KOPT-K1 (cell line): Measurements from ENCODE around the gene TSPEAR.
"Not testable (repeated sequence)": the region's sequence is repeated elsewhere in the genome, so short reads cannot be mapped to it uniquely, and the experiment has no call there.

ENCODE experiments used
- H3K27ac ChIP-seq: fragments of 200-600 bp; sonication (generic); 2 replicates; pipeline ENCODE4 v1.5.1; 2016; ENCODE audit warnings: antibody characterized with exemption, mild to moderate bottlenecking, low read depth, low read length; ENCODE audit not compliant: poor library complexity, severe bottlenecking
- H3K36me3 ChIP-seq: fragments of 200-600 bp; sonication (generic); 2 replicates; pipeline ENCODE4 v1.5.1; 2017; ENCODE audit warnings: antibody characterized with exemption, mild to moderate bottlenecking, low read length, moderate library complexity; ENCODE audit not compliant: insufficient read depth
- H3K9me3 ChIP-seq: fragments of 200-600 bp; sonication (generic); 2 replicates; pipeline ENCODE4 v1.5.1; 2017; ENCODE audit warnings: antibody characterized with exemption, low read length, mild to moderate bottlenecking; ENCODE audit not compliant: insufficient read depth, poor library complexity, severe bottlenecking

Gene TSPEAR

DNA sequence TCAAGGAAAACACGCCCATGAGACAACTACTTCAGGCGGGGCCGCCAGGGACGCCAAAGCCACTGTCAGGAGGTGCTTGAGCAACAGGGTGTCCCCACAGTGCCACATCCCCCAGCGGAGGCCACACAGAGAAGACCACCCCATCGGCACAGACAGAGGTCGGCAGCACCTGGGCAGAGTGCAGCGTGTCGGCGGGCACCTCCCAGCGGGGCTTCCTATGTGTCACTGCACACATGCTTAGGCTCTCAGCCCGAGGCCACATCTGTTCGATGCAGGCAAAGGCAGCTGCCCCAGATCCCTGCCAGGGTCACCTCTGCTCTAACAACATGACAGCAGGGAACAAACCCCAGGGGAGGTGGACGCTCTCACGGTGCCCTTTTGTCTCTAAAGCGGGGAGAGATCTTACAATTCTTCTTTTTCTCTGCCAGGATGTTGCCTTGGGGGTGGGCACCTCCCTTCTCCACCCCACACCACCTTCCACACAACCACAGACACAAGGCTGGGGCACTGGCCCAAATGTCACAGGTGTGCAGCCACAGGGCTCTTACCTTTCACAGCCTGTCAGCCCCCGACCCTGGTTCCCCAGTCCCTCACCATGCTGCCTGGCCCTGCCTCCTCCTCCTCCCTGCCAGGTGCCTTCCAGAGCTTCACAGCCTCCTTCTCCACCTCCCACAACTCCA, 95.3 kb downstream of the TSPEAR start:
- Histone ChIP-seq H3K36me3 (no peaks in the 10 kb centered on the region), H3K27ac (no peak overlapping the region)

DNA sequence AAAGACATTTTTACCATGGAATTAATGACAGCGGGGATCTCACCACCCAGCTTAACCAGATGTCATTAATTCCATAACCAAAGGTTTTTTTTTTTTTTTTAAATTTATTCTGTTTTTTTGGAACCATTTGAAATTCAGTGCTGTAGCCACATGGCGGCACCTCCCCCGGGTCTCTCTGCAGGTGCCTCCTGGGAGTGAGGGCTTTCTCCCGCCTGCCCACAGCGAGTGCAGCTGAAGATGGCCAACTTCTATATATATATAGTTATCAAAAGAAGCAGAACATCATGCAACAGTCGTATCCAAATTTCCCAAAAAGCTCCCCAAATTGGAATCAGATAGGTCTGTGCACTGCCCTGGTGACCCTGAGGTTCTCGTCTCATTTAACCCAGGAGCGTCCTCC, 95.9 kb downstream of the TSPEAR start:
- Histone ChIP-seq H3K36me3 (no peaks in the 10 kb centered on the region), H3K27ac (no peak overlapping the region), H3K9me3 (peaks cover 26% of the 10 kb centered on the region)

More for the DNA sequence above, 95.3 kb downstream of the TSPEAR start:
- peaks cover 21% of the 10 kb centered on the region for H3K9me3 ChIP-seq

DNA sequence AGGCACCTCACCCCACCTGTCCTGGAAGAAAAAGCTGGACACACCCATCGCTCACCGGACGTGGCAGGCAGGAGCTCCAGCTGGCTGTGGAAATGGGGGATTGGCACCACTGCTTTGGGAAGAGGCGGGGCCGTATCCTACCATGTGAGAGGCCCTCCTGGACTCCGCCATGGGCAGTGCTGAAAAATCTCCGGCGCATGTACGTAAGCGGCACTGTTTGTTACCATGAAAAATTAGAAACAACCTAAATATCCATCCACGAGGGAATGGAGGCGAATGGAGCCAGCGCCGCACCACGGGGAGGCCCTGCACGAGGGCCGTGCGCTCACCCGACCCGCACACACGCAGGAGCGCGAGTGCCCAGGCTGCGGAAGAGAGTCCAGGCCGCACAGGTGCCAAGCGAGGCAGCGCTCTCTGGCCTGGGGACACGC, 96.4 kb downstream of the TSPEAR start:
- Histone ChIP-seq H3K36me3 (no peaks in the 10 kb centered on the region), H3K27ac (no peak overlapping the region), H3K9me3 (peaks cover 30% of the 10 kb centered on the region)

DNA sequence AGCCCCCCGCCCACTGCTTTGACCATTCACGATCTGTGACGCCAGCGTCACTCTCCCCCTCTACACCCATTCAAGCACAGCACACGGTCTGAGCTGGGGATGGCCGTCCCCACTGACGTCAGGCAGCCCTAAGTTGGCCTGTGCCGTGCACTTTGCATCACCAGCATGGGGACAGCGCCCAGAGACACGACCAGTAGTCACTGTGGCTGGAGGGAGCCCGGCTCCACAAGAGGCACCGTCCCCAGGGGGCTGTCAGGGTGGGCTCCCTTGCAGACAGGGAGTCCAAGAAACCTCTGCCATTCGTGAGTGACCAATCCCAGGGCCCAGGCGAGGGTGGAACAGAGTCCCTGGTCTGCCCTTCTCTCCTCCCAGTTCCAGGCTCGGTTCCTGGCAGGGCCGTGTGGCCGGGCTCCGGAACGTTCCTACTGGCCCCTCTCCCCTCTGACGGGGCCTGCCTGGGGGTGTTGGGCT, 97.2 kb downstream of the TSPEAR start:
- Histone ChIP-seq H3K27ac (no peak overlapping the region), H3K36me3 (no peaks in the 10 kb centered on the region), H3K9me3 (peaks cover 29% of the 10 kb centered on the region)

DNA sequence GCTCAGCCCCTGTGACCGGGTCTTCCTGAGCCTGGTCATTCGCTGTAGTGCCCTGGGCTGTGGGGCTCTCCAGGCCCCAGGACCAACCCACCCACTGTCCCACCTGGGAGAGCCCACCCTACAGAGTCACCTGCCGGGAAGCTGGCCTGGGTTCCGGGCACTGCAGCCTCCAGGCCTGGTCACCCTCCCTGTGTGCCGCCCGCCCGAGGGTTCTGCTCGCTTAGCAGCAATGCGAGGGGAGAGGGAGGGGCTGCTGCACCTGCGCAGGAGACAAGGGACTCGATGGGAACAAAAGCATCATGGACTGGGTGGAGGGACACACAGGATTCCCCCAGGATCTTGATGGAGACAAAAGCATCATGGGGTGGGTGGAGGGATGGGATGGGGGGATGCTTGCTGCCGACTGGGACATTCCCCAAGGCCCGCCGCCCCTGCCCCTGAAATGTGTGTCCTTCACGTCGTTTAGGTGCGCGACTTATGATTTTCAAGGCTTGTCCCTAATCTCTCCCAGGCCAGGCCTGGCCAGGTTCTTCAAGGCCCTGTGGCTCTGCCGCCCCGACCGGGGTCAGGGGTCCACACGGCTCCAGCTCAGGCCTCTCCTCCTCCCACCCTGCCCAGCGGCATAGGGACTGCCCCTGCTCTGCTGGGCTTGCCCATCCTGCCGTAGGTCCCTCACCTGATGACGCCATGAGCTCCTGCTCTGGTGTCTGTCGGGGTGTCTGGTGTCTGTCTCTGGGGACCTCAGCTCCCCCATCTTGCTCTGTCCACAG, 97.8 kb downstream of the TSPEAR start:
- no peak overlapping the region for H3K27ac ChIP-seq
- H3K9me3 ChIP-seq: peaks cover 33% of the 10 kb centered on the region
- no peaks in the 10 kb centered on the region for H3K36me3 ChIP-seq

DNA sequence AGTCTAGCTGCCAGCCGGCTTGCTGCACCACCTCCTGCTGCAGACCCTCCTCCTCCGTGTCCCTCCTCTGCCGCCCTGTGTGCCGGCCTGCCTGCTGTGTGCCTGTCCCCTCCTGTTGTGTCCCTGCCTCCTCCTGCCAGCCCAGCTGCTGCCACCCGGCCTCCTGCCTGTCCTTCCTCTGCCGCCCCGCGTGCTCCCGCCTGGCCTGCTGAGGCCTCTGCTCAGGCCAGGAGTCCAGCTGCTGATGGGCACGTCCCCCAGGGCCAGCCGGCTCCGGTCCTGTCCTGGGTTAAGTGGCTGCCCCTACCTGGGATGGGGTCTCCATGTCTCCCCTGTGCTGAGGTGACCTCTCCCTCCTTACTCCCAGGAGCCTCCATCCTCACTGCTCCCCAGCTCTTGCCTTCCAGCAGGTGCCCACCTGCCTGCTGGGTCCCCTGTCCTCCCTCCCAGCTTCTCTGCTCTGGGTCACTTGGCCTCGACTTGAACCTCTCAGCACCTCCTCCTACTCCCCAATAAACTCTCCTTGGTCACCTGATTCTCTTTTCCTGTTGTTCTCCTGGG, 98.6 kb downstream of the TSPEAR start:
- no peaks in the 10 kb centered on the region for H3K36me3 ChIP-seq
- no peak overlapping the region for H3K27ac ChIP-seq
- H3K9me3 ChIP-seq: peaks cover 33% of the 10 kb centered on the region

DNA sequence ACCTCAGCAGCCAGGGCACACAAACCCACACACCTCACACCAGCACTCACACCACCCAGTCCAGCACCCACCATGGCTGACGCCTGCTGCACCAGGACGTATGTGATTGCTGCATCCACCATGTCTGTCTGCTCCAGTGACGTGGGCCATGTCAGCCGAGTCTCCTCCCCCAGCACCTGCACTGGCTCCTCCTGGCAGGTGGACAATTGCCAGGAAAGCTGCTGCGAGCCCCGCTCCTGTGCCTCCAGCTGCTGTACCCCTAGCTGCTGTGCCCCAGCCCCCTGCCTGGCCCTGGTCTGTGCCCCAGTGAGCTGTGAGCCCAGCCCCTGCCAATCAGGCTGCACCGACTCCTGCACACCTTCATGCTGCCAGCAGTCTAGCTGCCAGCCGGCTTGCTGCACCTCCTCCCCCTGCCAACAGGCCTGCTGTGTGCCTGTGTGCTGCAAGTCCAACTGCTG, 99.3 kb downstream of the TSPEAR start, which contains the start of gene KRTAP10-8:
Gene KRTAP10-8, plus strand, starts transcription at position 51 of the 458 bp plus-strand sequence. Its CDS starts 22 bp downstream, at position 73.
- Histone ChIP-seq H3K27ac (no peak within 1 kb of the TSS), H3K9me3 (peaks cover 33% of the 10 kb centered on the region), H3K36me3 (no peaks in the 10 kb centered on the region)

DNA sequence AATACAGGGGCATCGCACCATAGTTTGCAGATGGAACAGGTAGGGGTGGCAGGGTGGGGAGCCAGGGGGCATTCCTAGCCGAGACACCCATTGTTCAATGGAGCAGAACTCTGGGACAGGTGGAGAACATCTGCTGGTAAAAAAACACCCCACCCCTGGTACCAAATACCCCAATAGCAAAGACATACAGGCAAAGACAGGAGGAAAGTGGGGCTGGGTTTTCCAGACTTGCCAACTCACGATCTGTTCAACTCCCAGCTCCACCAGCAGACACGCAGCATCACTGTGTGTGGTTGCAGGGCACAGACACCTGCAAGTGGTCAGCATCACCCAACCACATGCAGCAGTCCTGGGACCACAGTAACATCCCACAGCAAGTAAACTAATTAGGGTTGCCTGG, 99.8 kb downstream of the TSPEAR start:
- no peak overlapping the region for H3K27ac ChIP-seq
- H3K9me3 ChIP-seq: peaks cover 33% of the 10 kb centered on the region
- H3K36me3 ChIP-seq: no peaks in the 10 kb centered on the region

DNA sequence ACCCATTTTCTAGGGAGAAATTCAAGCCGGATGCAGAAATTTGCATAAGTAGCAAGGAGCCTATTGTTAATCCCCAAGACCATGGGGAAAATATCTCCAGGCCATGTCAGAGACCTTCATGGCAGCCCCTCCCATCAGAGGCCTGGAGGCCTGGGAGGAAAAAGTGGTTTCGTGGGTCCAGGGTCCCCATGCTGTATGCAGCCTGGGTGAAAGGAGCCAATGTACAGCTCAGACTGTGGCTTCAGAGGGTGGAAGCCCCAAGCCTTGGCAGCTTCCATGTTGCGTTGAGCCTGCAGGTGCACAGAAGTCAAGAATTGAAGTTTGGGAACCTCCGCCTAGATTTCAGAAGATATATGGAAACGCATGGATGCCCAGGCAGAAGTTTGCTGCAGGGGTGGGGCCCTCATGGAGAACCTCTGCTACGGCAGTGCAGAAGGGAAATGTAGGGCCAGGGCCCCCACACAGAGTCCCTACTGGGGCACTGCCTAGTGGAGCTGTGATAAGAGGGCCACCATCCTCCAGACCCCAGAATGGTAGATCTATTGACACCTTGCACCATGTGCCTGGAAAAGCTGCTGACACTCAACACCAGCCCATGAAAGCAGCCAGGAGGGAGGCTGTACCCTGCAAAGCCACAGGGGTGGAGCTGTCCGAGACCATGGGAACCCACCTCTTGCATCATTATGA, 101.1 kb downstream of the TSPEAR start:
- not testable (repeated sequence) for H3K36me3 ChIP-seq, H3K27ac ChIP-seq
- H3K9me3 ChIP-seq: peaks cover 33% of the 10 kb centered on the region

DNA sequence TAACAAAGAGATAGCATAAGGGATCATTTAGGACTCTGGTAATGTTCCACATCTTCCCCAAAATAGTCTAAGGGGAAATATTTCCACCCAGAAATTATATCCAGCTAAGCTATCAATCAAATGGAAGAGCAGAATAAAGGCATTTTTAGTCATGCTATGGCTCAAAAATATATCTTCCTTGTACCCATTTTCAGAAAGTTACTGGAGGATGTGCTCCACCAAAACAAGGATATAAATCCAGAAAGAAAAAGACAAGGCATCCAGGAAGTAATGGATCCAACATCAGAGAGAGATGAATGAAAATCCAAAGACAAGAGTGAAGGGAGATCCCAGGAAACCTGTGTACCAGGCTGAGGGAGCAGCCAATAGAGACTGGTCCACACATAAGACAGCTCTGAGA, 102.2 kb downstream of the TSPEAR start:
- H3K9me3 ChIP-seq: peaks cover 38% of the 10 kb centered on the region
- H3K36me3 ChIP-seq: no peaks in the 10 kb centered on the region
- H3K27ac ChIP-seq: no peak overlapping the region

DNA sequence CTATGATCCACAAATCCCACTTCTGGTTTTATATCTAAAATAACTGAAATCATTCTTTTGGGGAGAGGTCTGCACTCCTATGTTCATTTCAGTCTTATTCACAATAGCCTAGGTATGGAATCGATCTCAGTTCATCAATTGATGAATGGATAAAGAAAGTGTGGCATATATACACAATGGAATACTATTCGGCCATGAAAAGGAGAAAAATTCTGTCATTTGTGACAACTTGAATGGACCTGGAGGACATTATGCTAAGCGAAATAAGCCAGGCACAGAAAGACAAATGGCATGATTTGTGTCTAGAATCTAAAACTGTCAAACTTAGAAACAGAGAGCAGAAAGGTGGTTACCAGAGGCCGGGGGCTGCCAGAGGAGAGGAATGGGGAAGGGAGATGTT, 104.9 kb downstream of the TSPEAR start:
- Histone ChIP-seq H3K9me3 (peaks cover 34% of the 10 kb centered on the region), H3K36me3 (no peaks in the 10 kb centered on the region), H3K27ac (no peak overlapping the region)

DNA sequence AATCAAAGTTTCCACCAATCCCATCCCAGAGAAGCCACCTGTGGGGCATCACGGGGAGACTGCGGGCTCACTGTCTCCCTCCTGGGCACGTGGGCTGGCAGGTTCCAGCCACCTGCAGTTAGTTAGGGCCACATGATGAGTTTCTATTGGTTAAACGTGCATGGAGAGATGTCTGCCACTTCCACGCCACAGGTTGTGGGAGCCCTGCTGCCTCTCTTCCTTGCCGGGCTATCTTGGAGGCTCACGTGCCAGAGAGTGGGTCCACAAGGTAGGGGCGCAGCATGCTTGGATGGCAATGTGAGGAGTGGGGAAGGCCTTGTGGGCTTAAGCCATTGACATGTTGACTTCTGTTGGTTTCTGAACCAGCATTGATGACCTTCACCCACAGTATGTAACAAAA, 107.5 kb downstream of the TSPEAR start:
- peaks cover 10% of the 10 kb centered on the region for H3K9me3 ChIP-seq
- no peak overlapping the region for H3K27ac ChIP-seq
- H3K36me3 ChIP-seq: no peaks in the 10 kb centered on the region

DNA sequence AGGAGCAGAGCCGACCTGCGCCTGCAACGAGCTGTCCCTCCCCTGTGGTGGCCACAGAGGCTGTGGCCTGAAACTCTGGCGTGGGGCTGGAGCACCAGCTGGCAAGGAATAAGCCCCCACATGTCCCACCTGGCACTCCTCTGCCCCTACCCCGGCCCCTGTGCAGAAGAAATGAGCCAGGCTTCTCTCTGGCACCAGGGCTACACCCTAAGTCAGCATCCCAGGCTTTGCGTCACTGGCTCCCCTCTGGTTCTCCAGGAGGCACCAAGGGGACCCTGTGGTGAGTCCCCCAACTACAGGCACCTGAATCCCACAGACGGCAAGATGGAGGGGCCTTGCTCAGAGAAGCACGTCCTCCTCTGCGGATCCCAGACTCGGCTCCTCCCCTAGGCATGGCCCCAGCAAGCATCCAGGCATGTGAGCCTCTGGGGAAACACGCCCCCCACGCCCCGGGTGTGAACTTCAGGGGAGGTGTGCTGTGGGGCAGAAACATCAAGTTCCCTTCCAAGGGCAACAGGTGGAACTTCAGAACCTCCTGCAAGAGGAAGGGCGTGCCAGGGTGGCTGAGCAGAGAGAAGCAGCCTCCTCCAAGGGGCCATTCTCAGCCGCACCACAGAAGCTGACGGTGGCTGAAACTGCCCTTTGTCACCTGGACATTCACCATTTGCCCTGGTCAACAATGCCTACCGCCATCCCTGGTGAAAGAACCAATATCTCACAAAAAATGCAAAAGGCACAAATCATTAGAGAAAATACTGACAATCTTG, 108.1 kb downstream of the TSPEAR start:
- Histone ChIP-seq H3K27ac (no peak overlapping the region), H3K36me3 (no peaks in the 10 kb centered on the region), H3K9me3 (peaks cover 9% of the 10 kb centered on the region)

DNA sequence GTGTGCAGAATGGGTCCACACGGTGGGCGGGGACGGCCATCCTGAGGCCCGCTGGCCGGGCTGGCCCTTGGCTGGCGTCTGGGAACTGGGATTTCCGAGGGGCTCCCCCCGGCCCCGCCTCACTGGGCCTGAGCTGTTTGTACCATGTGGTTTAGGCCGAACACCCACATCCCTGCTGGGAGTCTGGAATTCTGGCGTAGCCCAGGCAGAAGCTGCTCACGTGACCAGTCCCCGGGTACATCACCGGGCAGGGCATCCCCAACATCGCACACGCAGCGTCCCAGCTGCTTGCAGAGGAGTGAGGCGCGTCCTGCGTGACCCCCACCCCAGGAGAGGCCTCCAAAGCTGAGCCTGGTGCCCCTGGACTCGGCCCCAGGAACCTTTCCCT, 108.9 kb downstream of the TSPEAR start:
- peaks cover 9% of the 10 kb centered on the region for H3K9me3 ChIP-seq
- H3K36me3 ChIP-seq: no peaks in the 10 kb centered on the region
- no peak overlapping the region for H3K27ac ChIP-seq
